Measurements from ENCODE around the gene PRDM1.

PRDM1 gene

DNA sequence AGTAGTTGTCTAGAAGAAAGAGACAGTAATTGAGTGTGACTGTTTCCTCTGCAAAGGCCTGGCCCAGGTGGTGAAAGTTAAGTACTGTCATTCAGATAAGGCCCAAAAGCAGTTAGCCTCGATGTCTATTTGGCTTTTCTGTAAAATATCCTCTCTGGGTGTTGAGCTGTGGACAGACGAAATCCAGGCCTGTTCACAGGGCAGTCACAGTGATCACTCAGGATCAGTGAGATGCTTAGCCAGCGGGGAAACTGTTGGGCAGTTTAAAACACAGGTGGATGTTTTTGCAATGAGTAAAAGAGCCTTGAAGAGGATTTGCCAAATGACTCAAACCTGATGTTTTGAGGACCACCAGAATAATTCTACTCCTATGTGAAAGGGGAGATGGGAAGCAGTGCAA, 22.0 kb upstream of the PRDM1 start:
- no peak overlapping the region for H3K4me3 ChIP-seq (ENCODE audit: low read depth, low read length)
- no peaks in the 10 kb centered on the region for H3K27me3 ChIP-seq
- H3K36me3 ChIP-seq: no peaks in the 10 kb centered on the region
- peak; percentile 34 for DNase-seq
- TF ChIP-seq CTCF (IDR thresholded peaks at IDR 0.05; ENCODE audit: low read depth, low read length): no peak
- H3K4me1 ChIP-seq: no peaks in the 10 kb centered on the region
- H3K9me3 ChIP-seq: no peaks in the 10 kb centered on the region

DNA sequence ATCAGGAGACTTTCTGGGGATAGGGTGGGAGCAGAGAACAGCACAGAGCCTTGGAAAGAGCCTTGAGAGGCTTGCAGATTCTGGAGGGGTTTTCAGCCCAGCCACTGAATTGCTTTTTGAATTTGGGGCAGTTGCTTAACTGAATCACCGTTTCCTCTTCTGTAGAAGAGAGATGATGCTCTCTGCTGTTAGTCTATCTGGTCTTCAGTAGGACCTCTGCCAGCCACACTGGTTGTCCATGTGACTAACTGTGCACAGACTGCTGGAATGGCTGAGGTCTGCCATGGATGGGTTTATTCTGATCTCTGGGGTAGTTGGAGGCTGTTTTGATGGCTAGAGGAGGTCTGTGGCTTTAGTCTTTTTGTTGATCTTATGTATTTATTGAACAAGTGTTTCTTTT, 21.4 kb upstream of the PRDM1 start:
- Histone ChIP-seq H3K9me3 (no peaks in the 10 kb centered on the region), H3K27me3 (no peaks in the 10 kb centered on the region), H3K4me1 (no peaks in the 10 kb centered on the region; the same call in 1 of the 2 replicates), H3K4me3 (ENCODE audit: low read depth, low read length) (no peak overlapping the region), H3K36me3 (no peaks in the 10 kb centered on the region)
- no peak for DNase-seq
- TF ChIP-seq CTCF (IDR thresholded peaks at IDR 0.05; ENCODE audit: low read depth, low read length): no peak

GRCh38 chr6:106066989-106067388, 19.1 kb upstream of the PRDM1 start:
- Histone ChIP-seq H3K4me3 (ENCODE audit: low read depth, low read length) (no peak overlapping the region), H3K27me3 (no peaks in the 10 kb centered on the region), H3K9me3 (no peaks in the 10 kb centered on the region), H3K36me3 (no peaks in the 10 kb centered on the region), H3K4me1 (no peaks in the 10 kb centered on the region; the same call in 1 of the 2 replicates)
- DNase-seq: no peak
- no peak for TF ChIP-seq CTCF (IDR thresholded peaks at IDR 0.05; ENCODE audit: low read depth, low read length)

GRCh38 chr6:106069478-106069877, 16.7 kb upstream of the PRDM1 start:
- Histone ChIP-seq H3K4me3 (ENCODE audit: low read depth, low read length) (no peak overlapping the region), H3K4me1 (no peaks in the 10 kb centered on the region; the same call in 1 of the 2 replicates), H3K9me3 (no peaks in the 10 kb centered on the region), H3K27me3 (no peaks in the 10 kb centered on the region), H3K36me3 (no peaks in the 10 kb centered on the region)
- TF ChIP-seq CTCF (IDR thresholded peaks at IDR 0.05; ENCODE audit: low read depth, low read length): no peak
- DNase-seq: peak; percentile 57

DNA sequence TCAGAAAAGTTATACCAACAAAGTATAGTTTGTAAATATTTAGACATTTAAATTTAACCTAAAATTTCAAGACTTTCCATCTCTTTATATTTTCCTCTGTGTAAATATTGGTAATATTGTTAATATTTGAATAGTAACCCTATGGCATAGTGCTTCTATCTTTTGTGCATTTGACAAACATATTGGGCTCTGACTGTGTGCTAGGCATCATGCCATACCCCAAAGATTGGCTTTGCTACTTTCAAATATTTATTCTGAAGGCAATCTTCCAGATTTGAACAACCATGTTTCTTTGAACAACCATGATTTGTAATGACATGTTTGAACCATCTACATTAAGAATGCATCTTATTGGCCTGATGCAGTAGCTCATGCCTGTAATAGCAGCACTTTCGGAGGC, 15.5 kb upstream of the PRDM1 start:
- Histone ChIP-seq H3K36me3 (no peaks in the 10 kb centered on the region), H3K9me3 (no peaks in the 10 kb centered on the region), H3K4me3 (ENCODE audit: low read depth, low read length) (no peak overlapping the region), H3K4me1 (no peaks in the 10 kb centered on the region; the same call in 1 of the 2 replicates), H3K27me3 (no peaks in the 10 kb centered on the region)
- no peak for TF ChIP-seq CTCF (IDR thresholded peaks at IDR 0.05; ENCODE audit: low read depth, low read length)
- DNase-seq: no peak

- no peak for DNase-seq
- no peak overlapping the region for H3K4me3 ChIP-seq (ENCODE audit: low read depth, low read length)
- peaks cover 4% of the 10 kb centered on the region for H3K4me1 ChIP-seq
- H3K27me3 ChIP-seq: no peaks in the 10 kb centered on the region
- TF ChIP-seq CTCF (IDR thresholded peaks at IDR 0.05; ENCODE audit: low read depth, low read length): no peak
- H3K36me3 ChIP-seq: no peaks in the 10 kb centered on the region
- no peaks in the 10 kb centered on the region for H3K9me3 ChIP-seq
These were observed 13.5 kb upstream of the PRDM1 start for GRCh38 chr6:106072501-106073090.

Data from BE2C (cell line).